HEK293 (cell line): ENCODE data around the gene DSCAM.

Experiments used
- CTCF ChIA-PET: fragments of 350-600 bp; formaldehyde crosslinking; extraction: SDS; loops from one replicate; lab custom pipeline; 2021; ENCODE audit warnings: antibody characterized with exemption; lab: Yijun Ruan, JAX
- POLR2A ChIA-PET: fragments of 300-600 bp; formaldehyde crosslinking; extraction: SDS; loops from one replicate; lab custom pipeline; 2020; ENCODE audit warnings: antibody characterized with exemption, inconsistent platforms; lab: Yijun Ruan, JAX
- H3K27ac ChIP-seq: fragments of 200-500 bp; sonication (Bioruptor generic); 2 replicates; pipeline ENCODE4 v1.5.1; 2014; ENCODE audit warnings: low read depth, low read length, control low read depth, inconsistent platforms; ENCODE audit errors: extremely low read depth
- H3K36me3 ChIP-seq, 2 experiments: fragments of 200-500 bp in 1 of 2; sonication (Bioruptor generic) in 1 of 2; 1 replicate in 1 of 2; 2 replicates in 1 of 2; pipeline ENCODE4 v1.5.1; 2014 to 2017; ENCODE audit warnings: inconsistent platforms in 2 of 2, low read length in 2 of 2; ENCODE audit not compliant: control insufficient read depth in 2 of 2, insufficient read depth in 1 of 2
- H3K4me1 ChIP-seq: fragments of 200-500 bp; sonication (Bioruptor generic); 2 replicates; pipeline ENCODE4 v1.5.1; 2014; ENCODE audit warnings: mild to moderate bottlenecking, low read length, inconsistent platforms; ENCODE audit not compliant: control insufficient read depth, insufficient read depth
- H3K4me3 ChIP-seq: 2 replicates; pipeline ENCODE4 v1.5.1; 2011; ENCODE audit warnings: low read depth, mild to moderate bottlenecking, control low read depth, low read length, moderate library complexity
- H3K9me3 ChIP-seq: fragments of 200-500 bp; sonication (Bioruptor generic); 2 replicates; pipeline ENCODE4 v1.5.1; 2014; ENCODE audit warnings: low read depth, low read length, inconsistent platforms; ENCODE audit not compliant: control insufficient read depth, insufficient read depth
- EGR2 ChIP-seq: fragments of 450-650 bp; formaldehyde crosslinking; IDR thresholded peaks from 2 replicates; pipeline ENCODE4 v1.5.1; 2016; ENCODE audit warnings: low read depth, missing biosample characterization, missing genetic modification characterization
- GLI2 ChIP-seq: fragments of 450-650 bp; formaldehyde crosslinking; IDR thresholded peaks from 2 replicates; pipeline ENCODE4; 2017; ENCODE audit warnings: missing biosample characterization, missing genetic modification characterization, low read depth, borderline replicate concordance
- SCRT1 ChIP-seq: fragments of 450-650 bp; formaldehyde crosslinking; IDR thresholded peaks from 2 replicates; pipeline ENCODE4 v1.5.1; 2016; ENCODE audit warnings: missing biosample characterization, missing genetic modification characterization, borderline replicate concordance
- TCF7L2 ChIP-seq: IDR thresholded peaks from 2 replicates; pipeline ENCODE4 v1.6.1; 2011; ENCODE audit warnings: low read depth, mild to moderate bottlenecking, inconsistent platforms, low read length, moderate library complexity, borderline replicate concordance
- ZBTB1 ChIP-seq: fragments of 450-650 bp; formaldehyde crosslinking; IDR thresholded peaks from 2 replicates; pipeline ENCODE4 v1.5.1; 2016; ENCODE audit warnings: missing biosample characterization, missing genetic modification characterization
- ZBTB48 ChIP-seq: fragments of 450-650 bp; formaldehyde crosslinking; IDR thresholded peaks from 2 replicates; pipeline ENCODE4 v1.5.1; 2016; ENCODE audit warnings: missing biosample characterization, missing genetic modification characterization
- ZEB2 ChIP-seq: fragments of 450-650 bp; formaldehyde crosslinking; IDR thresholded peaks from 2 replicates; pipeline ENCODE4 v1.5.1; 2016; ENCODE audit warnings: missing biosample characterization, missing genetic modification characterization
- ZFP3 ChIP-seq: fragments of 450-650 bp; formaldehyde crosslinking; IDR thresholded peaks from 2 replicates; pipeline ENCODE4 v1.5.1; 2016; ENCODE audit warnings: low read depth, missing biosample characterization, missing genetic modification characterization
- ZNF112 ChIP-seq: fragments of 450-650 bp; formaldehyde crosslinking; IDR thresholded peaks from 2 replicates; pipeline ENCODE4 v1.5.0; 2017; ENCODE audit warnings: missing biosample characterization, missing genetic modification characterization
- ZNF114 ChIP-seq: fragments of 450-650 bp; formaldehyde crosslinking; IDR thresholded peaks from 2 replicates; pipeline ENCODE4 v1.5.0; 2017; ENCODE audit warnings: missing biosample characterization, missing genetic modification characterization
- ZNF155 ChIP-seq: fragments of 450-650 bp; formaldehyde crosslinking; IDR thresholded peaks from 2 replicates; pipeline ENCODE4 v1.5.1; 2016; ENCODE audit warnings: missing biosample characterization, missing genetic modification characterization
- ZNF214 ChIP-seq: fragments of 450-650 bp; formaldehyde crosslinking; IDR thresholded peaks from 2 replicates; pipeline ENCODE4 v1.5.1; 2017; ENCODE audit warnings: missing biosample characterization, mild to moderate bottlenecking, missing genetic modification characterization, borderline replicate concordance
- ZNF280C ChIP-seq: fragments of 450-650 bp; formaldehyde crosslinking; IDR thresholded peaks from 2 replicates; pipeline ENCODE4 v1.5.1; 2016; ENCODE audit warnings: missing biosample characterization, missing genetic modification characterization
- ZNF292 ChIP-seq: fragments of 450-650 bp; formaldehyde crosslinking; IDR thresholded peaks from 2 replicates; pipeline ENCODE4 v1.5.1; 2016; ENCODE audit warnings: low read depth, missing biosample characterization, missing genetic modification characterization, borderline replicate concordance
- ZNF416 ChIP-seq: fragments of 450-650 bp; formaldehyde crosslinking; IDR thresholded peaks from 2 replicates; pipeline ENCODE4 v1.5.1; 2016; ENCODE audit warnings: missing biosample characterization, missing genetic modification characterization
- ZNF510 ChIP-seq: fragments of 450-650 bp; formaldehyde crosslinking; IDR thresholded peaks from 2 replicates; pipeline ENCODE4 v1.5.1; 2018; ENCODE audit warnings: mild to moderate bottlenecking, missing genetic modification characterization, missing biosample characterization; ENCODE audit not compliant: insufficient replicate concordance
- ZNF549 ChIP-seq: fragments of 450-650 bp; IDR thresholded peaks from 2 replicates; pipeline ENCODE4 v1.5.1; 2018; ENCODE audit warnings: missing biosample characterization, missing genetic modification characterization, mild to moderate bottlenecking, inconsistent platforms, moderate library complexity
- ZNF629 ChIP-seq: fragments of 450-650 bp; formaldehyde crosslinking; IDR thresholded peaks from 2 replicates; pipeline ENCODE4 v1.5.1; 2017; ENCODE audit warnings: missing biosample characterization, missing genetic modification characterization
- ZNF670 ChIP-seq: fragments of 450-650 bp; formaldehyde crosslinking; IDR thresholded peaks from 2 replicates; pipeline ENCODE4 v1.5.1; 2016; ENCODE audit warnings: missing biosample characterization, missing genetic modification characterization, low read depth
- ZSCAN18 ChIP-seq: fragments of 450-650 bp; formaldehyde crosslinking; IDR thresholded peaks from 2 replicates; pipeline ENCODE4 v1.5.1; 2016; ENCODE audit warnings: missing biosample characterization, missing genetic modification characterization
- ZSCAN5A ChIP-seq: fragments of 450-650 bp; formaldehyde crosslinking; IDR thresholded peaks from 2 replicates; pipeline ENCODE4 v1.5.1; 2016; ENCODE audit warnings: missing biosample characterization, missing genetic modification characterization
- TF ChIP-seq, protein P1 (sequence below): fragments of 450-650 bp; formaldehyde crosslinking; IDR thresholded peaks from 2 replicates; pipeline ENCODE4 v1.5.1; 2017; ENCODE audit warnings: missing biosample characterization, missing genetic modification characterization
- TF ChIP-seq, protein P2 (sequence below): fragments of 450-650 bp; formaldehyde crosslinking; IDR thresholded peaks from 2 replicates; pipeline ENCODE4 v1.5.1; 2016; ENCODE audit warnings: missing biosample characterization, missing genetic modification characterization

Gene DSCAM

GRCh38 chr21:40155563-40155962 is 691.4 kb downstream of the DSCAM start:
- Histone ChIP-seq H3K27ac (no peak overlapping the region), H3K36me3 (no peaks in the 10 kb centered on the region), H3K4me3 (no peak overlapping the region), H3K4me1 (no peaks in the 10 kb centered on the region), H3K9me3 (no peaks in the 10 kb centered on the region)
- POLR2A ChIA-PET, result no interaction called here
- CTCF ChIA-PET, result interaction anchor here (0.5 kb wide), 1 partner anchor 815 kb away, joined by 6 read pairs; no protein-coding TSS in a partner anchor
- TF ChIP-seq GLI2, result no peak
- no peak for TF ChIP-seq ZNF510
- no peak for TF ChIP-seq ZNF670
- no peak for TF ChIP-seq EGR2 (tag by site-specific recombination)
- no peak for TF ChIP-seq ZNF629 (tag by site-specific recombination)
- no peak for TF ChIP-seq ZNF155 (tag by site-specific recombination)

DNA sequence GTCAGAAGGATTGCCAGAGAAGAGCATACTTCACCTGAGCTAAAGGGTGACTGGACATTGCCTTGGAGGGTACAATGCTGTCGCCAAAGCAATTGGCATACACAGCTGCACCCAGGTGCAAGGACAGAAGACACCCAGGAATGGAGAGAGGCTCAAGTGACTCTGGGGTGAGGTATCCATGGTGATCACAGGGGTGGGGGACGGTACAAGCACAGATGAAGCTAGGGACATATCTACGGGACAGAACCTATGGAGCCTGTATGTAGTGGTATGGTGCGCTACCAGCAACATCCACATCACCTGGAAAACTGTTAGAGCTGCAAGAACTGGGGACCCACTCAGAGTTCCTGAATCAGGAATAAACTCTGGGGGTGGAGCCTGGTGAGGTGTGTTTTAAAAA is 693.6 kb downstream of the DSCAM start:
- Histone ChIP-seq H3K36me3 (no peaks in the 10 kb centered on the region), H3K9me3 (no peaks in the 10 kb centered on the region), H3K27ac (no peak overlapping the region), H3K4me3 (no peak overlapping the region), H3K4me1 (no peaks in the 10 kb centered on the region)
- ChIA-PET CTCF (interaction anchor here (1.3 kb wide), 1 partner anchor 233 kb away, joined by 3 read pairs; no protein-coding TSS in a partner anchor), POLR2A (no interaction called here)
- no peak for TF ChIP-seq ZEB2 (tag by site-specific recombination)
- TF ChIP-seq ZNF114 (tag by site-specific recombination), result no peak
- TF ChIP-seq TCF7L2, result no peak
- no peak for TF ChIP-seq ZNF214
- no peak for TF ChIP-seq ZNF292 (tag by site-specific recombination)
- no peak for TF ChIP-seq ZNF549
- TF ChIP-seq ZNF629 (tag by site-specific recombination), result no peak

GRCh38 chr21:40152476-40152875 is 694.5 kb downstream of the DSCAM start:
- Histone ChIP-seq H3K27ac (no peak overlapping the region), H3K4me1 (no peaks in the 10 kb centered on the region), H3K9me3 (no peaks in the 10 kb centered on the region), H3K36me3 (no peaks in the 10 kb centered on the region), H3K4me3 (no peak overlapping the region)
- CTCF ChIA-PET, result interaction anchor here (1.3 kb wide), 2 partner anchors 9 to 234 kb away, joined by 3 read pairs; no protein-coding TSS in a partner anchor
- POLR2A ChIA-PET, result no interaction called here
- TF ChIP-seq ZNF416 (tag by site-specific recombination) (no peak), SCRT1 (tag by site-specific recombination) (no peak), ZBTB1 (tag by site-specific recombination) (no peak), ZBTB48 (no peak), ZNF112 (tag by site-specific recombination) (no peak), ZFP3 (tag by site-specific recombination) (no peak), TCF7L2 (no peak), ZNF280C (no peak), ZSCAN5A (tag by site-specific recombination) (no peak), ZSCAN18 (no peak)
- TF ChIP-seq, protein P1, sequence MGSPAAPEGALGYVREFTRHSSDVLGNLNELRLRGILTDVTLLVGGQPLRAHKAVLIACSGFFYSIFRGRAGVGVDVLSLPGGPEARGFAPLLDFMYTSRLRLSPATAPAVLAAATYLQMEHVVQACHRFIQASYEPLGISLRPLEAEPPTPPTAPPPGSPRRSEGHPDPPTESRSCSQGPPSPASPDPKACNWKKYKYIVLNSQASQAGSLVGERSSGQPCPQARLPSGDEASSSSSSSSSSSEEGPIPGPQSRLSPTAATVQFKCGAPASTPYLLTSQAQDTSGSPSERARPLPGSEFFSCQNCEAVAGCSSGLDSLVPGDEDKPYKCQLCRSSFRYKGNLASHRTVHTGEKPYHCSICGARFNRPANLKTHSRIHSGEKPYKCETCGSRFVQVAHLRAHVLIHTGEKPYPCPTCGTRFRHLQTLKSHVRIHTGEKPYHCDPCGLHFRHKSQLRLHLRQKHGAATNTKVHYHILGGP, result no peak
- TF ChIP-seq, protein P2, sequence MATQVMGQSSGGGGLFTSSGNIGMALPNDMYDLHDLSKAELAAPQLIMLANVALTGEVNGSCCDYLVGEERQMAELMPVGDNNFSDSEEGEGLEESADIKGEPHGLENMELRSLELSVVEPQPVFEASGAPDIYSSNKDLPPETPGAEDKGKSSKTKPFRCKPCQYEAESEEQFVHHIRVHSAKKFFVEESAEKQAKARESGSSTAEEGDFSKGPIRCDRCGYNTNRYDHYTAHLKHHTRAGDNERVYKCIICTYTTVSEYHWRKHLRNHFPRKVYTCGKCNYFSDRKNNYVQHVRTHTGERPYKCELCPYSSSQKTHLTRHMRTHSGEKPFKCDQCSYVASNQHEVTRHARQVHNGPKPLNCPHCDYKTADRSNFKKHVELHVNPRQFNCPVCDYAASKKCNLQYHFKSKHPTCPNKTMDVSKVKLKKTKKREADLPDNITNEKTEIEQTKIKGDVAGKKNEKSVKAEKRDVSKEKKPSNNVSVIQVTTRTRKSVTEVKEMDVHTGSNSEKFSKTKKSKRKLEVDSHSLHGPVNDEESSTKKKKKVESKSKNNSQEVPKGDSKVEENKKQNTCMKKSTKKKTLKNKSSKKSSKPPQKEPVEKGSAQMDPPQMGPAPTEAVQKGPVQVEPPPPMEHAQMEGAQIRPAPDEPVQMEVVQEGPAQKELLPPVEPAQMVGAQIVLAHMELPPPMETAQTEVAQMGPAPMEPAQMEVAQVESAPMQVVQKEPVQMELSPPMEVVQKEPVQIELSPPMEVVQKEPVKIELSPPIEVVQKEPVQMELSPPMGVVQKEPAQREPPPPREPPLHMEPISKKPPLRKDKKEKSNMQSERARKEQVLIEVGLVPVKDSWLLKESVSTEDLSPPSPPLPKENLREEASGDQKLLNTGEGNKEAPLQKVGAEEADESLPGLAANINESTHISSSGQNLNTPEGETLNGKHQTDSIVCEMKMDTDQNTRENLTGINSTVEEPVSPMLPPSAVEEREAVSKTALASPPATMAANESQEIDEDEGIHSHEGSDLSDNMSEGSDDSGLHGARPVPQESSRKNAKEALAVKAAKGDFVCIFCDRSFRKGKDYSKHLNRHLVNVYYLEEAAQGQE, result no peak
